ENCODE measurements around the gene TAF1A.

Gene TAF1A

DNA sequence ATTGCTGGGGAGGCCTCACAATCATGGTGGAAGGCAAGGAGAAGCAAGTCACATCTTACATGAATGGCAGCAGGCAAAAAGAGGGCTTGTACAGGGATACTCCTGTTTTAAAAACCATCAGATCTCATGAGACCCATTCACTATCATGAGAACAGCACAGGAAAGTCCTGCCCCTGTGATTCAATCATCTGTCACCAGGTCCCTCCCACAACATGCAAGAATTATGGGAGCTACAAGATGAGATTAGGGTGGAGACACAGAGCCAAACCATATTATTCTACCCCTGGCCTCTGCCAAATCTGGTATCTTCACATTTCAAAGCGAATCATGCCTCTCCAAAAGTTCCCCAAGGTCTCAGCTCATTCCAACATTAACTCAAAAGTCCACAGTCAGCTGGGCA lies 17.0 kb upstream of the TAF1A start:
- Histone ChIP-seq H3K27ac (no peak overlapping the region), H3K27me3 (ENCODE audit: insufficient read depth, low read depth) (no peaks in the 10 kb centered on the region), H3K4me2 (no peak overlapping the region), H4K20me1 (ENCODE audit: insufficient read depth) (no peaks in the 10 kb centered on the region), H3K4me1 (ENCODE audit: low read depth, poor library complexity, severe bottlenecking) (no peaks in the 10 kb centered on the region), H2AFZ (ENCODE audit: low read depth) (no peak overlapping the region), H3K36me3 (ENCODE audit: insufficient read depth) (no peaks in the 10 kb centered on the region), H3K79me2 (ENCODE audit: insufficient read depth, low read depth) (no peaks in the 10 kb centered on the region), H3K4me3 (IDR thresholded peaks at IDR 0.05; ENCODE audit: insufficient read depth, low read depth, low read length) (no peak overlapping the region), H3K9ac (no peak overlapping the region)
- TF ChIP-seq, protein P1, sequence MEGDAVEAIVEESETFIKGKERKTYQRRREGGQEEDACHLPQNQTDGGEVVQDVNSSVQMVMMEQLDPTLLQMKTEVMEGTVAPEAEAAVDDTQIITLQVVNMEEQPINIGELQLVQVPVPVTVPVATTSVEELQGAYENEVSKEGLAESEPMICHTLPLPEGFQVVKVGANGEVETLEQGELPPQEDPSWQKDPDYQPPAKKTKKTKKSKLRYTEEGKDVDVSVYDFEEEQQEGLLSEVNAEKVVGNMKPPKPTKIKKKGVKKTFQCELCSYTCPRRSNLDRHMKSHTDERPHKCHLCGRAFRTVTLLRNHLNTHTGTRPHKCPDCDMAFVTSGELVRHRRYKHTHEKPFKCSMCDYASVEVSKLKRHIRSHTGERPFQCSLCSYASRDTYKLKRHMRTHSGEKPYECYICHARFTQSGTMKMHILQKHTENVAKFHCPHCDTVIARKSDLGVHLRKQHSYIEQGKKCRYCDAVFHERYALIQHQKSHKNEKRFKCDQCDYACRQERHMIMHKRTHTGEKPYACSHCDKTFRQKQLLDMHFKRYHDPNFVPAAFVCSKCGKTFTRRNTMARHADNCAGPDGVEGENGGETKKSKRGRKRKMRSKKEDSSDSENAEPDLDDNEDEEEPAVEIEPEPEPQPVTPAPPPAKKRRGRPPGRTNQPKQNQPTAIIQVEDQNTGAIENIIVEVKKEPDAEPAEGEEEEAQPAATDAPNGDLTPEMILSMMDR (conservative IDR thresholded peaks at IDR 0.05; ENCODE audit: low read depth, low read length): no peak

GRCh38 chr1:222601257-222601656 lies 11.5 kb upstream of the TAF1A start:
- H2AFZ ChIP-seq (ENCODE audit: low read depth): no peak overlapping the region
- H3K36me3 ChIP-seq (ENCODE audit: insufficient read depth): no peaks in the 10 kb centered on the region
- H4K20me1 ChIP-seq (ENCODE audit: insufficient read depth): no peaks in the 10 kb centered on the region
- TF ChIP-seq, protein P1 (conservative IDR thresholded peaks at IDR 0.05; ENCODE audit: low read depth, low read length): no peak
- no peak overlapping the region for H3K27ac ChIP-seq
- H3K79me2 ChIP-seq (ENCODE audit: insufficient read depth, low read depth): no peaks in the 10 kb centered on the region
- no peaks in the 10 kb centered on the region for H3K27me3 ChIP-seq (ENCODE audit: insufficient read depth, low read depth)
- H3K4me2 ChIP-seq: no peak overlapping the region
- no peak overlapping the region for H3K9ac ChIP-seq
- no peaks in the 10 kb centered on the region for H3K4me1 ChIP-seq (ENCODE audit: low read depth, poor library complexity, severe bottlenecking)
- no peak overlapping the region for H3K4me3 ChIP-seq (IDR thresholded peaks at IDR 0.05; ENCODE audit: insufficient read depth, low read depth, low read length)

DNA sequence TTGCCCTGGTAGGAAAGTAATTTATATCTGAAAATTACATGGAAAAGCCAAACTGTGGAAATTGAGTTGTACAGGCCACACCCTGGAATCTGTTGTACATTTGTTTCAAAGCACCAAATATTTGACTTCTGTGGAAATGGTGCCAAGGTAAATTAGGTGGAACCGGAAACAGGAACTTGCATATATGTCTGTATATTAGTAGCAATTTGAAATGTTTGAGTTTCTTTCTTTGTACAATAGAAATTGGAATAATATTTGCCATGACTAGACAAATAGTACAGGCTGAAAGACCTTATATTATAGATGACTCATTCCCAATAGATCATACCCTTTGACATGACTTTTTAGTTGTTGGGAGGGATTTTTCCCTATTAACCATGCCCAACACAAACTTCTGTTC lies 10.5 kb upstream of the TAF1A start:
- no peak overlapping the region for H3K27ac ChIP-seq
- H3K4me3 ChIP-seq (IDR thresholded peaks at IDR 0.05; ENCODE audit: insufficient read depth, low read depth, low read length): no peak overlapping the region
- no peaks in the 10 kb centered on the region for H3K27me3 ChIP-seq (ENCODE audit: insufficient read depth, low read depth)
- no peak overlapping the region for H3K9ac ChIP-seq
- TF ChIP-seq, protein P1 (conservative IDR thresholded peaks at IDR 0.05; ENCODE audit: low read depth, low read length): no peak
- H3K79me2 ChIP-seq (ENCODE audit: insufficient read depth, low read depth): no peaks in the 10 kb centered on the region
- H3K36me3 ChIP-seq (ENCODE audit: insufficient read depth): no peaks in the 10 kb centered on the region
- H2AFZ ChIP-seq (ENCODE audit: low read depth): no peak overlapping the region
- no peaks in the 10 kb centered on the region for H4K20me1 ChIP-seq (ENCODE audit: insufficient read depth)
- H3K4me1 ChIP-seq (ENCODE audit: low read depth, poor library complexity, severe bottlenecking): no peaks in the 10 kb centered on the region
- no peak overlapping the region for H3K4me2 ChIP-seq

- Histone ChIP-seq H3K79me2 (ENCODE audit: insufficient read depth, low read depth) (no peaks in the 10 kb centered on the region), H3K4me2 (no peak overlapping the region), H3K9ac (no peak overlapping the region), H4K20me1 (ENCODE audit: insufficient read depth) (no peaks in the 10 kb centered on the region), H3K4me1 (ENCODE audit: low read depth, poor library complexity, severe bottlenecking) (no peaks in the 10 kb centered on the region), H3K36me3 (ENCODE audit: insufficient read depth) (no peaks in the 10 kb centered on the region), H3K27ac (no peak overlapping the region), H2AFZ (ENCODE audit: low read depth) (no peak overlapping the region), H3K4me3 (IDR thresholded peaks at IDR 0.05; ENCODE audit: insufficient read depth, low read depth, low read length) (no peak overlapping the region), H3K27me3 (ENCODE audit: insufficient read depth, low read depth) (no peaks in the 10 kb centered on the region)
- TF ChIP-seq, protein P1 (conservative IDR thresholded peaks at IDR 0.05; ENCODE audit: low read depth, low read length): no peak
Observed at GRCh38 chr1:222596696-222597095, 7.0 kb upstream of the TAF1A start.

Data from KMS-11 (cell line).